CD4-positive, alpha-beta T cell treated with Interferon alpha-2 for 1 hour (primary cell): ENCODE data around the gene MME.

ENCODE experiments used
- DNase-seq, 2 donors: peaks; one replicate each; pipeline ENCODE4 v3.0.0-alpha.2; 2020 to 2022

MME gene

DNA sequence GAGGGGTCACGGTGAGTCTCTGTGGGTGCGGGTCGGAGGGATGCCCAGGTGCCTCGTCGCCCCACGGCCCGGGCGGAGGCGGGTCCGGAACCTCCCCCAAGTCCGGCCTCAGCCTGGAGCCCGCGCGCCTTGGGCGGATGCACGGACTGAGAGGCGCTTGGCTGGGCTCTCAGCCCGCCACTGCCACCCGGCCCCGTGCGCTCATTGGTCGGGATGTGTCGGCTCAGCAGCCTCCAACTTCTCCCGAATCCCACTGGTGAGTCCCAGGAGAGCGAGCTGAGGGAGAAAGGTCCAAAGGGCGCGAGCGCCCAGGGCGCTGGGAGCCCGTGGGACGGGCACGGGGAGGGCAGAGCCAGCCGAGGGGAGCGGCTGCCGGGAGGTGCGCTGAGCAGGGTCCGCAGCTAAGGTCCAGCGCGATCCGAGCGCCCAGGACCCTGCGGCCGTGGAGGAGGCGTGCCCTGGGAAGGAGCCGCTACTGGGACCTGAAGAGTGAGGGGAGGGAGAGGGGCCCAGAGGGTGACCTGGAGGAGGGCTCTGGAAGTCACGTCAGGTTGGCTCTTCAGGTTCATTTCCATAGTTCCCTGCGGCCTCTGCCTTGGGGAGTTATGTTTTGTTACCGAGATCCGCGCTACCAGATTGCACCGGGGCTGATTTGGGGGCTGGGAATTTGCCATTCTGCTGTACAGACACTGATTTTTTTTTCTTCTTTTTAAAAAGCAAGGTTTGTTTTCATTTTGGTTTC lies at the start of gene MME:
MME (plus strand) TSS at position 574 of the 742 bp plus-strand sequence. CDS start 3,849 bp downstream, outside the sequence.
- DNase-seq: no peak

DNA sequence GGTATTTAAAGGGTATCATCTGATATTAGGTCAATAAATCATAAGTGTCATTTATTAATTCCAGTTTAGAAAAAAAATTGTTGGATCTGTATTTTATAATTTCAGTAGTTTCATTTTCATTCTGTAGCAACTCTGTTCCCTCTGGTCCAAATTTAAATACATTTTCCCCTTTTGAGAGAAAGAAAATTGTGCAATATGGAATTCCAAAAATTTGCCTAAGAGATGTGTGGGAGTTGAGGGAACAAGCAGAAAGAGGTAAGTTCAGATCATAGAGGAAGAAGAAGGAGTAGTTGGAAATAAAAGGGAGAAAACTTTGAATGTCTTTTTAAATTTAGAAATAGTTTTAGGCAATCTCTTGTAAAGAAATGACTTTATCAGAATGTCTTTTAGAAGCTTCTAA lies 48.9 kb upstream of the MME start:
- no peak for DNase-seq

DNA sequence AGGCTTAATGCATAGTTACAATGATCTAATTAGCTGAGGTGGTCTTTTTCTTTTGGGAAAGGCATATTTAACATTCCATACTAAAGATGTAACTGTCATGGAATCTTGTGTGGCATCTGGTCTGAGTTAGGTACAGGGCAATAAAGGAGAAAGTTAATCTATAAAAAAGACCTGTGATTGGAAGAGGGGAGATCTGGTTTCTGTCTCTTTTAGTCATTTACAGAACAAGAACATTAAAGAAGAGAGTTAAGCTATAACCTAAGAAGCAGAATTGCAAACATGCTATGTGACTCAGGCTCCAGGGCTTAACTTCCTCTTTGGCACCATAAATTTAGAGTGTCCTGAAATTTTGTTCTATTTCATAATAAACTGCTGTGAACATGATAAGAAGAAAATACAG lies 47.2 kb upstream of the MME start:
- DNase-seq: no peak

DNA sequence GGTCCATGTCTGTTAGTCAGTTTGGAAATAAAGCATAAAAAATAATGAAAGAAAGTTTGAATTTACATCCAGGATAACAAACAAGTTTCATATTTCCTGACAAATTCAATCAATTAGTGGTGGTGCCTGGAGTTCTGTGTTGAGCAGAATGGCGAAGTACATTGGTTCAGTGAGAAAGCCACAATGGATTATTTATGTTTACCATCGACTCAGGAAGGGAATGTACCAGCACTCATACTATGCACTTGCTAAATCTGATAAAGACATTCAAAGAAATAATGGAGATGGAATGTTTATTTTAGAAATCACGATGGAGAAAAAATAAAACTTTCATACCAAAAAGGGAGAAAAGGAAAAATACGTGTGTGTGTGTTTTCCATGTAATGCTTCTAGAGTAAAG lies 45.3 kb upstream of the MME start:
- no peak for DNase-seq

DNA sequence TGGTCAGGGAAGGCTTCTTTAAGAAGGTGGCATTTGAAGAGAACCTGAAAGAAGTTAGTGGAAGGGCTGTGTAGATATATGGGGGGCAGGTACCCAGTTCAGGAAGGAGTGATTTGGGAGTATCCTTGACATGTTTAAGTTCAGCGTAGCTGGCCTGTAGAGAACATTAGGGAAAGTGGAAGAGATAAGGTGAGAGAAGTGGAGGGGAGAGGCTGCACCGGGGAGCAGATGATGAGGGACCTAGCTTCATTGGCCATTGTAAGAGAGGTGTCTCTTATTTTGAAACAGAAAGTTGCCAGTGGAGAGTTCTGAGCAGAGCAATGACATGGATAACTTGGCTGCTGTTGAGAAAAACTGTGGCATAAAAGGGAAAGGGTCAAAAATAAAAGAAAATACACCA lies 44.6 kb upstream of the MME start:
- DNase-seq: no peak

DNA sequence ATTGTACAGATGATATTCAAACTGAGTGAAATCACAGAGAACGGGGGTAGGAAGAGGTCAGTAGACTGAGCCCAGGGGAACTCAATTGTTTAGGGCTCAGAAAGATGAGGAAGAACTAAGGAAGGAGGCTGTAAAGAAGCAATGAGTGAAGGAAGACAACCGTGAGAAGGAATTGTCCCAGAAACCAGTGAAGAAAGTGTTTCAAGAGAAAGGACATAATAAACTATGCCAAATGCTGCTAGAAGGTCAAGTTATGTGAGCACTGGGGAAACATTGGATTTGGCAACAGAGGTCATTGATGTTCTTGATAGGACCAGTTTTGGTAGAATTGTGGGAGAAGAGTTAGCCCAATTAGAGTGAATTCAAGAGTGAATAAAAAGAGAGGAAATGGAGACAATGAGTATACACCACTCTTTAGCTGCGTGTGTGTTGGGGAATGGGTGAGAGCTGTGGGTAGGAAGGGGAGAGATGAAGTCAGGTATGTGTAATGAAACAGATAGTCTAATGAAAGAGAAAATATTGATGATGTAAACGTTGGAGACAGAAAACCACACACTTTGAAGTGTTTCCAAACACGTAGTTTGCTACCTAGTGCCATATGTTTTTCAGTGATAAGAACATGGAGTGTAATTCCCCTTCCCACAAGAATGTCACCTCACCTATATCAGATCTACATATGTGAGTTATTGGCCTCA lies 42.5 kb upstream of the MME start:
- DNase-seq: no peak

DNA sequence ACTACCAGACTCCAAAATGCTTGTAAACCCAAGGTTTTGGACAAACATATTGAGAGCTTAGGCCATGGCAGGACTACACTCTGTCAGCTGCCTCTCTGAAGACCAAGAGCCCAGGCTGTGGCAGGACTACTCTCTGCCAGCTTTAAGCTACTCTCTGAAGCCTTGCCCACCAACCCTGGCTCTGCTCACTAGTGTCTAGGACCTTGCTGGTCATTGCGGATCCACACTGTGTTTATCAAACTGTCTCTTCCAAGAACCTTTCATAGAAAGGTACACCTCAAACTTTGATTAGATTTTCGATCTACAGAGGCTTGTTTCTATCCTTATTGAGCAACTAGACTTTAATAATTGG lies 41.9 kb upstream of the MME start:
- no peak for DNase-seq

DNA sequence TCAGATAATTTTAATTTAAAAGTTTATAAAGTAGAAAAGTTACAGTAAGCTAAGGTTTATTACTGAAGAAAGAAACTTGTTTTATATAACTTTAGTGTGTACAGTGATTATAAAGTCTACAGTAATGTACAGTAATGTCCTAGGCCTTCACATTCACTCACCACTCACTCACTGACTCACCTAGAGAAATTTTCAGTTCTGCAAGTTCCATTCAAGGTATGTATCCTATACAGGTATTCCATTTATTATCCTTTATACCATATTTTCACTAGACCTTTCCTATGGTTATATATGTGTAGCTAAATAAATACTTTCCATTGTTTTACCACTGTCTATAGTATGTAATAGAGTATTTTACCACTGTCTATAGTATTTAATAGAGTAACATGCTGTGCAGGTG lies 33.2 kb upstream of the MME start:
- DNase-seq: no peak

DNA sequence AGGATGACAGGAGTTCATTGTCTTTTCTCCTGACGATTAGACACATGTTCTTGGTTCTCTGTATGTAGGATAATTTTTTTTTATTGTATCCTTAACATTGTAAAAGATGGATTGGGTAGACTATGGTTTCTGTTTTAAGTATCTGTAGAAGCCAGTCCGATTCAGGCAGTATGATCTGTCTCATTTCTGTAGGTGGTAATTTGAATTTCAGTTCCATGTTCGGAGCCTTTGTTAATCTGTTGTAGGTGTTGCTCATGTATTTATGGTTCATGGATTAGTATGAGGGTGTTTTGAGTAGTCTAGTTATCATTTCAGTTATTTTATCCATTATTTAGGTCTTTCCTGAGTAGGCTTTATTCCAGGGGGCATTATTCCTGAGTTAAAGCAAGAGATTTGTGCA lies 32.4 kb upstream of the MME start:
- DNase-seq: no peak

DNA sequence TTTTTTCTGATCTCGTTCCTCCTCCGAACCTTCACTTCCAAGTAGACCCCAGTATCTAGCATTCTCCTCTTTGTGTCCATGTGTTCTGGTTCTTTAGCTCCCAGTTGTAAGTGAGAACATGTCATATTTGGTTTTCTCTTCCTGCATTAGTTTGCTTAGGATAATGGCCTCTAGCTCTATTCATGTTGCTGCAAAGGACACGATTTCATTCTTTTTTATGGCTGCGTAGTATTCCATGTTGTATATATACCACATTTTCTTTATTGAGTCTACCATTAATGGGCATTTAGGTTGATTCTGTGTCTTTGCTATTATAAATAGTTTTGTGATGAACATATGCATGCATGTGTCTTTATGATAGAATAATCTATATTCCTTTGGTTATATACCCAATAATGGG lies 30.2 kb upstream of the MME start:
- DNase-seq: no peak

DNA sequence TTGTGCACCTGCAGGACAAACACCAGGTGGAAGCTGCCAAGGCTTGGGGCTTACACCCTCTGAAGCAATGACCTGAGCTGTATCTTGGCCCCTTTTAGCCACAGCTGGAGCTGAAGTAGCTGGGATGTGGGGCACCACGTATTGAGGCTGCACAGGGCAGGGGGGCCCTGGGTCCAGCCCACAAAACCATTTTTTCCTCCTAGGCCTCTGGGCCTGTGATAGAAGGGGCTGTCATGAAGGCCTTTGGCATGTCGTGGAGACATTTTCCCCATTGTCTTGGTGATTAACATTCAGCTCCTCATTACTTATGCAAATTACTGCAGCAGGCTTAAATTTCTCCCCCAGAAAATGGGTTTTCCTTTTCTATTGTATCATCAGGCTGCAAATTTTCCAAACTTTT lies 27.6 kb upstream of the MME start:
- no peak for DNase-seq

DNA sequence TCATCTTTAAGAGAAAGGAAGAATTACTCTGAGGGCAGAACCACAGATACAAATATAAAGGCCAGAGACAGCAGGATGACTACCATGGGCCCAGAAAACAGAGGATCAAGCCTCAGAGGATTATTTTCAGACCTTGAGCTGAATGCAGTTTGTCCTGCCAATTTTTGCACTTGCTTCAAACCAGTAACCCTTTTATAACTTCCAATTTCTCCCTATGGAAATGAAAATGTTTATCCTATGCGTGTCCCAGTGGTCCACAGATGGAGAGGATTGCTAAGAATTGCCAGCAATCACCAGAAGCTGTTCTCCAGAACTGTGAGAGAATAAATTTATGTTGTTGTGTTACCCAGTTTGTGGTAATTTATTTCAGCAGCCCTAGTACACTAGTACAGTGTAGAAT lies 26.4 kb upstream of the MME start:
- DNase-seq: no peak

DNA sequence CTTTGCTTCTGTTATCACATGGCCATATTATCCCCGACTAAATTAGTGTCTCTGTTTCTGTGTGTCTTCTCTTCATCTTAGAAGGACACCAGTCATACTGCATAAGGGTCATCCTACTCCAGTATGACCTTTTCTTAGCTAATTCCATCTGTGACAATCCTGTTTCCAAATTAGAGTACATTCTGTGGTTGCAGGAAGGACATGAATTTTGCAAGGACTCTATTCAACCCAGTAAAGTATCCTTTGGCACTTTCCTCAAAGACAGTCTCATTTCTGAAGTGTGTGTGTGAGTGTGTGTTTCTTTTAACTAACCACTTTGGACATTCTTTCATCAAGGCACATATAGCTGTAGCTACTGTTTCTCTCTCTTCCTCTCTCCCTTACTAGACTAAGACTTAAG lies 15.2 kb upstream of the MME start:
- no peak for DNase-seq

DNA sequence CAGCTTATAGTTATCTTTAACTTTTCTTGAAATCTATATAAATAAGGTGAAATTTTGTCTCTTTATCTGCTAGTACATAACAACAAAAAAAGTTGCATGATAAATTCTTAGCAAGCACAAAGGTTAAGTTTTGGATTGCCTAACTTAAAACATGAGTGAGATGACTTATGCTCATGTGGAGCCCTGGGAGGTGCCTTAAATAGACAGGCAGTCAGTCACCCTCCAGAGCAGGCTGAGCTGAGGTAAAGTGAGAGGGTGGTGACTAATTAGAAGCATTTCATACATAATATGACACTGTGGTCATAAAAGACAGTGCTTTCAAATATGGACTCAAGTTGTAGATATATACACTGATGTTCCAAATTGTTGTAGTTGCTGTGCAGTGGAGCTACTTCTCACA lies 14.6 kb upstream of the MME start:
- DNase-seq: no peak

DNA sequence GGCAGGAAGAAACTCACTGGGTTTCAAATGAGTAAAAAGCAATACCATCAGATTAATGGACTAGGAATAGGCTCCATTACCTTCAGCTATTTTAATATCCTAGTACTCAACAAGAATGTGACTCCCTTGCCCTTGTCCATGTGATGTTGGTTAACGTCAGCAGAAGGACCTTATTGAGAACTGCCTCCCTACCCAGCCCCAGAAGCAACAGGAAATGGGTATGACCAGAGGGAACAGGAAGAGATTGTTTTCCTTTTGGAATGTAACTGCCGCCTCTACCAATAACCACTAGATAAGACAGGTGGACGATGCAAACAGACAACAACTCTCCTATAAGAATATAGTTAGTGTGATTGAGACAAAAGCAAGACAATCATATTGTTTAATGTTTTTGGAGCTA lies 10.4 kb upstream of the MME start:
- no peak for DNase-seq

DNA sequence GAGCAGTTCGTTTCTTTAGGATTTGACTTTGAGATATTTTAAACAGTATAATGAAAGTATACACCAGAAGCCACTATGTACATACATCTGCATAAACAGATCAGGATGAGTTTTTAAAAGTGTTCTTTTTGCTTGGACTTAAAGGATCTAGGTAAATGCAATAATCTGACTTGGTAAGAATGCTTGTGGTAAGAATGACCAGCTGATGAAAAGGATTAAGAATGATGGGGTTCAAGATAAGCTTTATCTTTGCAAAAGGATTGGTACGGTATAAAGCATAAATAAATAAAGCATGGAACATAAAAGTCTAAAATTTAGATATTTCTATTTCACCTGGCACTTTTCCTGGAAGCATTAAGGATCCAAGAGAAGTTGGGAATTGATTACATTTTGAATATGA lies 9.8 kb upstream of the MME start:
- no peak for DNase-seq

DNA sequence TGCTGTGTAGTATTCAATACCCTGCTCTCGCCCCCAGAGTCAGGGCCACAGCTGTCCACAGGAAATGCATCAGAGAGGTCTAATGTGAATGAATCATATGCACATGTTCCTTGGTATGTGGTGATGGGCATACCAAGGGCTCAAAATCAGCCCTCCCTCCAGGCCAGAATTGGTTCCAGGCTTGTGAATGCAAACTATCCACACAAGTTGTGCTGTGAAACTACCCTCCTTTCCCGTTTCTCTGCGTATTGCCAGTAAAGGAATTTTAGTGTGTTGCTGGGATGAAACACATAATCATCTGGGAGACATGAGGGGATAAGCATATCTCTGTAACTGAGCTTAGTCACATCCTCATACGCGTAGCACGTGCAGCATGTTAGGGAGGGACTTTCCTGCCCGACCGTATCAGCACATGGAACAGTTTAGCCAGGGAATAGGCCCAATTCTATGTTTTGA lies 9.2 kb upstream of the MME start:
- no peak for DNase-seq

DNA sequence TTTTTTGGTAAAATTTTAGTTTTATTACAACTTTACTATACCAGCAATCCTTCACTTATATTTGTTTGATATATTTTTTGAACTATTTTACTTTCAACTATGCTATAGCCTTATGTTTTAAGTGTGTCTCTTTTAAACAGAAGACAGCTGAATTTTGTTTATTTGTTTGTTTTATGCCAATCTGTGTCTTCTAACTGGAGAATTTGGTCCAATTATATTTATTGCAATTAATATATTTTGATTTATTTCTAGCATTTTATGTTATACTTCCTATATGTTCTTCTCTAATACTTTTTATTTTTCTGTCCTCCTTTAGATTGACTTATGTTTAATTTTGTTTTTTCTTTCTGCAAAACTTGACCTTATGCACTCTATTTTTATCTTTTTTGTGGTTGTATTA lies 4.9 kb upstream of the MME start:
- no peak for DNase-seq

DNA sequence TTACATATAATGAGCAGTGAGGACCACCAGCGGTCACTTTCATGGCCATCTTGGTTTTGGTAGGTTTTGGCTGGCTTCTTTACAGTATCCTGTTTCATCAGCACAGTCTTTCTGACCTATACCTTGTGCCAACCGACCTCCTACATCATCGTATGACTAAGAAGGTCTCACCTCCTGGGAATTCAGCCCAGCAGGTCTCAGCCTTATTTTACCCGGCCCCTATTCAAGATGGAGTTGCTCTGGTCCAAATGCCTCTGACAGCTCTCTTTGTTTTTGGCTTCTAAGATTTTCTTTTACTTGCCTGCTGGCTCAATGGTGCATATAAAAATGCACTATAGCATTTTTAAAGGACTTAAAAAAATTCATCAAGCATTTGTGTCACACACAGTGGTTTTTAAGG lies 3.2 kb upstream of the MME start:
- no peak for DNase-seq

DNA sequence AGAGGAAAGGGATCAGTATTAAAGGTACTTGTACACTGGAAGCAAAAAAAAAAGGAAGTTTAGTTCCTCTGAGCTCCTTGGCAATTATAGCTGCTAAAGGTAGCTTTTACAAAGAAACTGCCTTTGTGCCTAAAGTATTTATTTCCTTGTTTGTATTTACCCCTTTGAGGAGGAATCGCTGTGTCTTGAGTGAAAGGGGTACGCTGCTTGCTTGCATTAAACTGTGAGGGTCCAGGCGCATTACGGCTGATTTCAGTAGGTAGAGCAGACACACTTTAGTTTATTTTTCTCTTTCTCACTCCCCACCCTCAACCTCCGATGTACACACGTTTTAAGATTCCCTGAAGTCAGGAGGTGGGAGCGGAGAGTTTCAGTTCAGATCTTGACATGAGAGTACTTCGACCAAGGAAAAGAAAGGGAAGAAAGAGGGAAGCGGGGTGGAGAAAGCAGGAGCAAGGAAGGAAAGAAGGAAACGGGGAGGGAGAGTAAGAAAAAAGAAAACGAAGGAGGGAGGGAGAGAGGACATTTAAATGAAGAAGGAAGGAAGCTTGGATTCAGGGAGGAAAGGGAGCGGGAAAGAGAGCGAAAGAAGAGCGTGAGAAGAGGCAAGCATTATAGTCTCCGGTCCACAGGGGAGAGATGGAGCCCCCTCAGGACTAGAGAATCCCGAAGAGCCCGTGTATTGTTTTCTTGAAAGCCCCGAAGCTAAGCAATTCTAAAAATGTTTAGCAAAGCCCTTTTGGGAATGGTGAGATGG lies 1.2 kb upstream of the MME start:
- no peak for DNase-seq

DNA sequence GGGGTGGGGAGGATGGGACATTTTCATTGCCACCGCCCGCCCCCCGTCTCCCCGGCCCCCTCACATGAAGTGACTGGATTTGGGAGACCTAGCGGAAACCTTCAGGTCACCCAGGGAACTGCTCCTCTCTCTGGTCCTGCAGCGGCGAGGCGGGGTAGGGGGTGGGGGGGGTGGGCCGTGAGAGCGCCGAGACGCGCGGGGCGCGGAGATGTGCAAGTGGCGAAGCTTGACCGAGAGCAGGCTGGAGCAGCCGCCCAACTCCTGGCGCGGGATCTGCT lies 712 bp upstream of the MME start:
- no peak for DNase-seq

DNA sequence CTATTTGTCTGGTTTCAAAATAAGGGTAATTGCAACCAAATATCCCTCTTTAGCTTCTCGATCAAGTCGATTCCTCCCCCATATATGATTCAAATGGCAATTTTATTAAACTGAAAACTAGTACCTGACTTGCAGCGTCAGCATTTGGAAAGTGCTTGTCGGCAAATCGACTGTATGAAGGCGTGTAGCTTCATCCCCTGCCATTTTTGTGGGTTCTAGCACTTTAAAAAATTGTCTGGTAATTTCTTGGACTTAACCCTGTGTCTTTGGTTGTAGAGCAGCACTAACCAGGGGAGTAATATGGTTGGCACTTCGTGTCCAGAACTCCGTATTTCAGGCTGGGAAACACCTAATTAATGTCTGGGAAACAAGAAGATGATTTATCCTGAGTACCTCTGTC lies 573 bp downstream of the MME start:
- DNase-seq: no peak

DNA sequence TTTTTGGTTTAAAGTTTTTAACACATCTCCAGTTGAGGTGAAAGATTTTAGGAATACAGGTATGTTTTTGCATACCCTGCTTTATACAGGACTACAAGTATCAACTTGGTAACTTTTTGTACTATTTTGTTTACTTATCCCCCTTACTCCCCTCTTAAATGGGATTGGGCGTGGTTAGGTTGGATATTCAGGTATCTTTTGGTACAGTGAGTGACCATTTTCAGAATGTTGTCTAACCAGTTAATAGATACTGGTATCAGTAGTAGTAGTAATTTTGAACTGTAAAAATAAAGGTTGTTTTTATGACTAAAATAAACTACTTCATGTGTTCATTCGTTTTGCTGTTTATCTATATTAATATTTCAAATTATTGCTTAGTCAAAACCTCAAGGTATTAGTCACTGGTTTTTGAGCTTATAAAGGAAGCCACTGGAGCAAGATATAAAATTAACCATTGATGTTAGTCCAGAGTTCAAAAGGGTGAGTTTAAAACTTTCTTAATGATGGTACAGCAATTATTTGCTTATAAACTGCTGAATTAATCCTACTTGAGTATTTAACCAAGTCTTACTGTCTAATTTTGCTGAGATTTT lies 3.3 kb downstream of the MME start:
- DNase-seq: no peak

DNA sequence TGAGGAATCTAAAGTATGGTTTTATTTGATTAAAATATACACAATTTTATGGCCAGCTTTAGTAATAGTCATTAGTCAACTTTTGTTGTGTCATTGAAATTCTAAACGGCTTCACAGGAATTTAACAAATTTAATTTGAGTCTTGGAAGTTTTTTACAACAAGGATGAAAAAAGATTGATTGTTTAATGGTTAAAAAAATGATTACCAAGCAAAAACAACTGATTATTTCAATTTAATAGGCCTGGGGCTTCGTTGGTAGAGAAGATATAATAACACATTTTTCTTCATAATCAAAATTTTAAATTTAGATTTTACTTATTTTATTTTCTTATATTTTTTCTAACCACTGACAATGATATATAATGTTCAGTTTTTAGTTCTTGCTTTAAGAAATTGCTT lies 4.4 kb downstream of the MME start:
- no peak for DNase-seq
